HG03159 (cell line): ENCODE data around the gene TEKT3.

Source experiments
- ATAC-seq: cut with Tn5 transposase; IDR thresholded peaks from one replicate; pipeline ENCODE4 v1.9.1; 2021; ENCODE audit warnings: mild to moderate bottlenecking, moderate library complexity; ENCODE audit not compliant: unreplicated experiment

Gene TEKT3

DNA sequence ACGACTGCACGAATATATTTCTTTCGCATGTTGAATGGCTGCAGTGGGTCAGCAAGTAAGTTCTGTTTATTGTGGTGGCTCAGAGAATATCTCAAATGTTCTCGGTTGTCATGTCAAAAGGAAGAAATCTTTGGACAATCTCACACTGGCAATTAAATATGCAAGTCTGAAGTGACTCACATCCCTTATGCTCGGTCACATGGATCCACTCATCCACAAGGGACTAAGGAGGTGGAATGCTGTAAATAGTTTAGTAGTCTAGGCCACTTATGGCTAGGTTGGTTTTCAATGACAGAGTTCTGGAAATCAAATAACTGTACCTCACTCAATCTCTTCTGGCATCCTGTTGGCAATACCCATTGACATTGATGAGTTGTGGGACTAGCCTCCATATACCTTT lies 43.2 kb downstream of the TEKT3 start:
- no peak for ATAC-seq

DNA sequence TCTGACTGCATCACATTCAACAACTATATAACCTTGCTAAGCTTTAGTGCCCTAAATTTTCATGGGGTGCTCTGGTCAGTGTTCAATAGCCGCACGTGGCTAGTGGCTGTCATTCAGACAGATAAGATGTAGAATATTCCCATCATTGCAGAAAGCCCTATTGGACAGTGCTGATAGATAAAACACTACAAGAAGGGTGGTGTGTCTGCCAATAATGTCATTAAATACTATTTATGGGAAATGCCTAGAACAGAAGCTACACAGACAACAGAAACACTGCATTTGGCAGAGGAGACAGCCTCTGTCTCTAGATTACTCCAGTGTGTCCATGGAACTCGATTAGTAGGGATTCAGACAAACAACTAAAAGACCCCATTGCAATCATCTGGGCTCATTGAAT lies 47.8 kb downstream of the TEKT3 start:
- ATAC-seq, result no peak

DNA sequence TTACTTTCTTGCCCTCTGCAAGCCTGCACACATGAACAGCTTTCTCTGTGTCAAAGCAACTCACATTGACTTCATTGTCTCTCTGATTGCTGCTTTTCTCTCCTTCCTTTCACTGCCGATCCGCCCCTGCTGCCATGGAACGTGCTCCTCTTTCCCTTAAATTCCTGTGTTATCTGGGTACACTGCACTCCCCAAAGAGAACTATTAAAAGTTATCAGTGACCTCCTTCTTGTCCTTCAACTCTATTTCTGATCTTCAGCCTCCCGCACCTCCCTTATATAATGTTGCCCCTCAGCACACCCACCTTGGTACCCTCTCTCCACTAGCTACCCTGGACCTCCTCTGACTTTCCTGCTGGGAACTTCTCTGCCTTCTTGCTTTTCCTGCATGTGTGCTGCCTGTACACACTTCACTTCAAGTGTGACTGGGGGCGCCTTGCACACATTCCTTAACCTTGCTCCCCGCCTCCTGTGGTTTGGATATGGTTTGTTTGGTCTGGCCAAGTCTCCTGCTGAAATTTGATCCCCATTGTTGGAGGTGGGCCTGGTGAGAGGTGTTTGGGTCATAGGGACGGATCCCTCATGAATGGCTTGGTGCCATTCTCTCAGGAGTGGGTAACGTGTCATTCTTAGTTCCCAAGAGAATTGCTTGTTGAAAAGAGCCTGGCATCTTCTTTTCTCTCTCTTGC lies 49.6 kb downstream of the TEKT3 start:
- ATAC-seq, result no peak

DNA sequence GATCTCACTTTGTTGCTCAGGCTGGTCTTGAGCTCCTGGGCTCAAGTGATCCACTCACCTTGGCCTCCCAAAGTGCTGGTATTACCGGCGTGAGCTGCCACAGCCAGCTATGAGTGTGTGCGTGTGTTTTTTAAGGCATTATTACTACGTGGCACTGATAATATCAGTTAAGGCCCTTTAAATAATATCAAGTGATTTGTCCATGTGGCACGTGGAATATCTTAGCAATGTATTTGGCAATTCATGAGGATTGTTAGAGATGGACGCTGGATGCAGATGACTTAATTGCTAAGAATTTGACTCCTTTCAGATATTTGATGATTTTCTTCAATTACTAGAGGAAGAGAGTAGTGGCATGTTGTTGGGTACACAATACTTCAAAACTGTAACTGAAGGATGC lies 50.8 kb downstream of the TEKT3 start:
- no peak for ATAC-seq

DNA sequence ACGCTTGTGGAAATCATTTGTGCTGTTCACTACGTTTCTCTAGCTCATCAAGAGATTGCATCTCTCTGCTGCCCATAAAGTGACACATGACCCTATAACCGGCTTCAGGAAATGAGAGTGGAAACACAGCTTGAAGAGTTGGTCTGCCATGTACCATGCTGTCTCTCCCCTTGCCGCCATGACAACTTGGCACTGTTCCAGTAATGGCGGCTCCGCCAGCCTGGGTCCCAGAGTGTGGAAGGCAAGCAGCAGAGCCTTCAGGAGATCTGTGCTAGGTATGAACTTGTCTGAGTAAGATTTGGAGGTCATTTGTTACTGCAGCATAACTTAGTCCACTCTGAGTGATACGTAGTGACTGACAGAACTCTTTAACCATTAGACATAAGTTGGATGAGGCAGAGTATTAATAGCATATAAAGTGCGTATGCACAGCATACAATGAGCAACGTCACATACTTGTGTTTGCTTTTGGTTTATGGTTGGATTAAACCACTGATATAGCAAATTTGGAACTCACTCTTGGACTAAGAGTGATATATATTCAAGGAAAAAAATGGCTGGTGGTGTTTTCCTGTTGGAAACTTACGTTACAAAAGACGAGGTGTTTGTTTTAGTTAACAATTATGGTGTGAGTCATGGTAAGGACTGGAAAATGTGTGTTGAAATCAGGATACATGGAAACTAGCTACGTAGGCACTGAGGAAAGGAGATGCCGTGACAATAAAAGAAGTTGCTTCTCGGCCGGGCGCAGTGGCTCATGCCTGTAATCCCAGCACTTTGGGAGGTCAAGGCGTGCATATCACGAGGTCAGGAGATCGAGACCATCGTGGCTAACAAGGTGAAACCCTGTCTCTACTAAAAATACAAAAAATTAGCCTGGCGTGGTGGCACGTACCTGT lies 51.9 kb downstream of the TEKT3 start:
- no peak for ATAC-seq

DNA sequence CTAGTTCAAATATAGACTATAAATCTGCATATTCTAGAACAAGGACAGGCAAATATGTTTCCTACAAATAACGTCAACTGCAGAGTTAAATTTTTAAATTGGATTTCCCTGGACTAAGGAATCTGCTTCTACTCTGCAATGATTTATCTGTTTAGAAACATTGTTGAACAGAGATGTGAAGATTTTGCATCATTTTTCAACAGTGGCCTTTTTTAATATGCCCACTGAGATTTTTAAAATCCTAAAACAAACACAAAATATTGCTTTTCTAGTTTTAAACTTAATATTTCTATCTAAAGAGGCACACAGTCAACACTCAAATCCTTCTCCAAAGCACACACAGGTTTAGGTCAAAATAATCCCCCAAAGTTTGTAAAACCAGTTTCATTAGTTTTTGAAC lies 52.5 kb downstream of the TEKT3 start:
- no peak for ATAC-seq

DNA sequence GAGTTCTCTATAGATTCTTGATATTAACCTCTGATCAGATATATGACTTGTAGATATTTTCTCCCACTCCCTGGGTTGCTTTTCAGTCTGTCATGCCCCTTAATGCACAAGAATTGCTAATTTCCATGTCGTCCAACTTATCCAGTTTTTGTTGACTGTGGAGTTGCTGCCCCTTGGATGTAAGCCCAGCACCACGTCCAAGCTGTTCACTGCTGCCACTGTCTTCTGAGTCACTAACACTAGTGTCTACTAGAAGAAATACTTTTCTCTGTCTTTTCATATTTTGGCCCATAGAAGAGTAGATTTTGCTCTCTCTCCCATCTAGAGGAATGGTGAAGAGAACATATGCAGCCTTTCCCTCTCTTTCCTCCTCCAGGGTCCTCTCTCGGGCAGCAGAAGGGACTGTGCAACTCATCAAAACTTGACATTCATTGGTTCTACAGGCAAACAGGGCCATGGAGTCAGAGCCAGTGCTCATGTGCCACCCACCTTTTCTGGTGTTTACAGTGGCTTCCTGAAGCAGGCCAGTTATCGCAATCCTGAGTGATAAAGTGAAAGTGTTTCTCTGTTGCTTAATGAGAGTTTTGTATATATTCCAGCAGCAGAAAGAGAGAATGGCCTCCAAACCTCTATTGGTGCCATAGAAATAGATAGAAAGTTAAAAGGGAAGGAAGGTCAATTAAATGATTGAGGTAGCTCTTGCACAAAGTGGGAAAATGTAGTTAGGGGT lies 53.7 kb downstream of the TEKT3 start:
- no peak for ATAC-seq

DNA sequence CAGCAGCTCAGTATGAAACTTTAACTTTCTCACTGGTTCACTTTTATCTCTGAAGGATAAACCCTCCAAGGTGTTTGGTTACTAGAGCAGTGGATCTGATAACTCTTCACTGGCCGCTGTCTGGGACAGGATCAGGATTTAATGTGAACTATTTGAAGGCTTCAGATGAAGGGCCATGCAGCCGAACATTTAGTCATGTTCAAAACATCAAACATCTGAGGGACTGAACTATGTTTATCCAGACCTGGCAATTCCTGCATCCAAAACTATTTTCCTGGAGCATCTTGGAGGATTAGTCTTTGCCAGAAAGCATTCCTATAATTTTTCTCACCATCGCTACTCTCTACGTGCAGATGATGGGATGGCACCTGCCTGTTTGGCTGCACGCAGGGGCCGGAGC lies 55.9 kb downstream of the TEKT3 start:
- ATAC-seq, result no peak

DNA sequence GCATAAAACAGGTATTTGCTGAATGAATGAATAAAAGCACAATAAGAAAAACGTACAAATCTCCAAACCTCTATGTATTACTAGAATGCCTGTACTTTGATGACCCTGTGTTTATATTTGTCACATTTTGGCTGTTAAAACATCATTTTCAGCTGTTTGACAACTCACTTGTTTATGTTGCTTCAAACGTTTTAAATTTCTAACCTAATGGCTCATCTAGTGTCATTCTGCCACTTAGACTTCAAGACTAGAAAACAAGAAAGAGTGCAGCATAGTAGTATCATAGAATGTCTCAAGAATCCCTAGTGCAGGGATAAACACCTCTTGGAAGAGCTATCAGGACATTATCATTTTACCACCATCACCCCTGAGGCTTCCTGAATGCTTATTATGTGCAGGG lies 56.9 kb downstream of the TEKT3 start:
- ATAC-seq, result no peak

DNA sequence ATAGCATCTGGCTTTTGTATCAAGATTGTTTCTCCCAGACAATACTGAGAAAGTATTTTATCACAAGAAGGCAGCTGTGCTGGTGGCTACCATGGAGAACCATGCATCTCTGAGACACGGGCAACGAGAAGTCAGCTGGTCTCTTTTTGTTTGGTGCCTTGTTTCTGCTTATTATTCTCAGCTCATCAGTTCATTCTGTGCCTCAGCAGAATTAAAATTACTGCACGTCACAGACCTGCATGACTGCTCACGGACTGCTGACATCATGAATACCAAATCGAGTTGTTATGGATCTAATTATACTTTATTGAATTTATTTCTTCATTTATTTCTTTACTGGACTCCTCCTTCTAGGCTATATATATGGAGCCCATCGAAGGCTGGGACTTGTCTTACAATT lies 57.3 kb downstream of the TEKT3 start:
- ATAC-seq, result no peak

DNA sequence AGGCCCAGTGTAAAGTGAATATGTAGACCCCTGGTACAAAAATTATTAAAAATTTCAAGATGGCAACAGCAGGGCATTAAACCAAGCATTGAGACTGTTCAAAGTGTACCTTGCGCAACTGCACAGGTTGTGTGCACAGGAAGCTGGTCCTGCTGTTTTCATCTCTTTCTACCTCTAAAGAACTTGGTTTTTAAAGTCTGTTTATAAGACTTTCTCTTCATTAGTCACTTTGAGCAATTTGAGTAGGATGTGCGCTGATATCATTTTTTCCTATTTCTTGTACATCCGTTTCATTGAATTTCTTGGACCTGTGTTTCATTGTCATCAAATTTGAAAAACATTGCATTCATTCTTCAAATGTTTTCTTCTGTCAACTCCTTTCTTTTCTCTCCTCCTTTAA lies 59.5 kb downstream of the TEKT3 start:
- ATAC-seq, result no peak

DNA sequence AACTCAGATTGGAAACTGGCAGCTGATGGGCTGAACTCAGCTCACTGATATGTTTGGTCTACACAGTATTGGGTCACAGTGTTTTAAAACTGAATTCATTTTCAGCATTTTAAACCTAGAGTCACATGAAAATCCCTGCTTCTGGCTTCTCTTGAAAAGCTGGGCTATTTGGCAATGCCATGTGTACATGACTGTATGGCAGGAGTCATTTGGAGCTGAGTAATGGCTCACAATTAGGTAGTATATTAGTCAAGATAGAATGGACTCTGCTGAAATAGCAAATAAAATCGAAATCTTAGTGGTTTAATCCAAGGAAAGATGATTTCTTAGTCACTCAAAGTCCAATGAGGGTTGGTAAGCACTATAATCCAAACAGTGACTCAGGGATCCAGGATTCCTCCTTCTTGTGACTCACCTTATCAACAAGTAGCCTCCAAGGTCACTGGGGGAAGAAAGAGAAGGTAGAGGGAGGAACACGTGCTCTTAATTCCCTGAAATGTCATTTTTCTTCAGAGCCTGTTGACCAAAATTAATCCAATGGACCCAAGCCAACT lies 62.4 kb downstream of the TEKT3 start:
- no peak for ATAC-seq

DNA sequence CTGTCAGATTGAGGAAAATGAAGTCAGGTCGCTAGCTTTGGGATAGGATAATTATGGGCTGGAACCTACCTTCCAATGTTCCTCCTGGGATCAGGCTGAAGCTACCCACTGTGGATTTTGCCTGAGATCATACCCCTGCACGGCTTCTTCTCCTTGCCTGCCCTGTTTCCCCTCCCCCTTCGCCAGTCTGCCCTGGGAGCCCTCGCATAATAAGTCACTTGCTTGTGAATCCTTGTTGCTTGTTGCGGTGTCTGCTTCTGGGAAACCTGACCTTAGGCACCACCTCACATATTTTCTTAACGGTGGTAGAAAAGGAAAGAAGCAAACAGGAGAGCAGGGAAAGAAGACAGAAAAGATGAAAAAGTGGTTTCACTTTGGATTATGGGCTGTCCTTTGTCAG lies 63.0 kb downstream of the TEKT3 start:
- no peak for ATAC-seq

DNA sequence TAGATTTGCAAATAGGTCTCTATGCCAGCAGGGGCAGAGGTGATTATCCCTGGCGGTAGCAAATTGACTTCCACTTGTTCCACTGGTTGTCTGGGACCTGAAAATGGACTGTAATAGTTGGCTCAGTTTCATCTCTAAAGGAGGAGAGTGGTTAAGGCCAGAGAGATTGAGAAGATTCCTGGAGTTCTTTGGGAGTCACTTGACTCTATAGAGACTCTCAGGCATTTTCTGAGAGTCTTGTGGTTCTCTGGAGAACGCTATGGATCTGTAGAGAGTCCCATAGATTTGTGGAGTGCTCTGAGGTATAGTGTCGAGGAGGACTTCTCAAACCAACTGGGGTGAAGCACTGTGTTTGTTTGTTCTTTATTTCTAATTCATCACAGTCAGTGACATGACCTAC lies 67.4 kb downstream of the TEKT3 start:
- ATAC-seq, result no peak

DNA sequence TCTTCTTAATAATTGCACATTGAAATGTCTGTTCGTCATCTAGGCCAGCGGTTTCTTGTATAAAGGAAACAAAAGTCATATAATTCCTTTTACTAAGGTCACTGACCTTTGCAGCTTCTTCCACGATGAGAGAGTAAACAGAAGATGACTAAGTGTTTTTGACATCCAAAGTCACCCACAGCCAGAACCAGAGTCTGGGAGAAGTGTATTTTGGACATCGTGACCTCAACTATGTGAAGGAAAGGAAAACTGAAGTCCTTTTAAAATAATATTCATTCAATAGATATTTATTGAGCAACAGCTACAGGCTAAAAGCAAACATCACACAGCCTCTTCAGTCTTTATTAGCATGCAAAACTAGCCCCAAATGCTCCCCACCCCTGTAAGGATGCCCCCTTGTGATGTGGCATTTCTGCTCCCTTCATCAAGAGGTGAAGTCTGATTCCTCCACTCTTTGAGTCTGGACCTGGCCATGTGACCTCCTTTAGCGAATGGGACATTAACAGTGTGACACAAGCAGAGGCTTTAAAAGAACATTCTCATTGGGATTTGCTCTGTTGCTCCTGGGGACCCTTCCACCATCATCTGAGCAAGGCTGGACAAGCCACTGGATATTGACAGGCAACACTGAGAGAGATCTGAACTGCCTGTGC lies 68.1 kb downstream of the TEKT3 start:
- ATAC-seq, result no peak

DNA sequence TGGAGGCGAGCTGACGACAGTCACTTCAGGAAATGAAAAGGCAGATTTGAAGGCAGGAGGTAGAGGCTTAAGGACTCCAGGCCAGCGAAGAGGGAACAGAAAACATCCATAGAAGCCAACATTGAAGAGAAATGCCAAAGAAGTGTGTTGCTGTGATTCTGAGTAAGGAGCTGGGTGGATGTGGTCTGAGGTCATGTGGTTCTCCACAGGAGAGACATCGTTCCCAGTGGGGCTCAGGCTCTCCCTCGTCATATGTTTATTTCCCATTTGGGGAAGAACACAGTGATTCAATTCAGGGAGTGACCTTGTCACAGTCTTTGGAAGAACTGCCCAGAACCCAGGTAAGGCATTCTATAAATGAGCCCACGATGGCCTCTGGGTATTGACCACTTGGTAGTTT lies 69.7 kb downstream of the TEKT3 start:
- ATAC-seq, result no peak

DNA sequence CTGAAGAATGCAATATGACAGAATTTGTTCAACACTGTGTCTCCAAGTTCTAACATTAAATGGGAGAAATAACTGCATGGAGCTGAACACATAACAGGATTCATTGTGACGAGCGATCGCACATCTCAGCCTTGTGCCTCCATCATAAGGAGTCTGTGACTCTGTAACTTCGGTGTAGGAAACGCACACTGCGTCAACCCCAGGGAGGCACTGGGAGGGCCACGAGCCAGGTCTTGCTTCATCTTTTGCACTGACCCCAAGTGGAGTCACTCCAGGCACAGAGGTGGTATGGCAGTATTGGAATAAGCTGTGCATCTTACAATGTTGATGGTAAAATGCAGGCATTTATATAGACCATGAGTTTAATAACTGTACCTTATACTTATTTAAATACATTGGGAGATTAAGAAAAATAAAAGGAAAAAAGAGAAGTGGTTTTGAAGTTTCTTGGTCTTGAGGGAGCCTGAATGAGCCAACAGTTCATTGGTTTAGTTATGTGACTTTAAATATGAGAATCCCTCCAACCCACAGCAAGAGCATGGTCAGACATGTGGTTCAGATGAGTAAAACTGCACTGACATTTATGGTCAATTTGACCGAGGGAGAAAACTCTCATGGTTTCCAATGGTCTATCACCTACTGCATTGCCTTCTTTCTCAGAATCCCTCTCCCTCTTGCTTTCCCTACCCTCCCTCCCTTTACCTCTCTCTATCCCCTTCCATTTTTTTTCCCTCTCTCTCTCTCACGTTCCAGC lies 70.6 kb downstream of the TEKT3 start:
- no peak for ATAC-seq

DNA sequence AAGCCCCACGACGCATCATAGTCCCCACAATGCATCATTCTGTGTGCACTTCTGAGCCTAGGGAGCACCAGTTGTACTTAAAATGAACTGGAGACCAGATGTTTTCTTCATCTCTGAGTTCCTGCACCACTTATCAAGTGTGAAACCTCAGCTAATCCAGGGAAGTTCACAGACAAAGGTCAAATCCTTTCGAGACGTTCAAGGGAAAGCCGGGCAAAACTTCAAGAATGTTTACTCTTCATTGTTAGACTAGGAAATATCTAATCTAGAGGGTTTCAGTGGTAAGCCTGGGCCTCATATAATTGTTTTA lies 71.7 kb downstream of the TEKT3 start:
- no peak for ATAC-seq

DNA sequence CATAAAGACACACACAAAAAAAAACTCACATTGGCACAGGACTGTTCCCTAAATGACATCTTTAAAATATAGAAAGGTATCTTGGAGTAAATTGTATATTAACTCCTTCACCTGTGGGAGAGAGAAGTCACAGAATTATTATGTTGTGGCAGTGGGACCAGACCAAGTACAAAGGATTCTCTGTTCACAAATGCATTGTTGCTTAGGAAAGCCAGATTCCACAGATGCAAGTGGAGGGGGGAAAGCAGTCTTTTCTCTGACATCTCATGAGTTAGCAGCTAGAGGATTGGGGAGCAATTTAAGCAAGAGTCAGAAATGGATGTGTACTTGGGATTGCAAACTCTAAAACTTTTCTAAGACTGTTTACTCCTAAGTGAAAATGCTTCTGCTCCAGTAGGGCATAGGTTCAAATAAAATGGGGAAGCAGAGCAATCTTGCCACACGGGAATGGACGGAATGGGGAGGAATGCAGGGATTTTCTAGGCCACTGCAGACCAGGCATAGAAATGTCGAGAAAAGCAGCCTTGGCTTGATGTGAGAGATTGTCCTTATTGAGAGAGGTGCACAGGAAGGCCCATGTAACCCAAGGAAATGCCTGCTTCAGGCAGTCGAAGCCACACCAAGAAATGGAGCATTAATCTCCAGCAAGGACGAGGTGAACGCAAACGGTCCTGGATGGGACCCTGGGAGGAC lies 72.2 kb downstream of the TEKT3 start:
- no peak for ATAC-seq

DNA sequence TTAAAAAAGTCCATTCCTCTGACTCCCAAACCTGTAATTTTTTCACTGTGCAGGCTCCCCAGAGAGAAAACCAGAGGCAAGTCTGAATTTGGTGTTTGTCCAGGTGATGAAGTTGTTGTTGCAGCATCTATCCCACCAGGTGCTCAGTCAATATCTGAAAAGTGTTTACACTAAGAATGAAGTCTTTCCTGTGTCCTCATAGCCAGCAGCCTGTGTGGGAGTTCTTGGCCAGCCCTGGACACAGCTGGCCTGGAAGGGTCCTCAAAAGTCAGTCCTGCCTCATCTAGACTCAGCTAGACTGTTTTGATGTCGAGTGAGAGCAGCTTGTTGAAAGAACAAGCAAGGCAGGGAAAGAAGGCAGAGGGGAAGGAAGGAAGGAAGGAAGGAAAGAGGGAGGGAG lies 72.9 kb downstream of the TEKT3 start:
- no peak for ATAC-seq
